ENCODE measurements around the gene SNX33.

DNA sequence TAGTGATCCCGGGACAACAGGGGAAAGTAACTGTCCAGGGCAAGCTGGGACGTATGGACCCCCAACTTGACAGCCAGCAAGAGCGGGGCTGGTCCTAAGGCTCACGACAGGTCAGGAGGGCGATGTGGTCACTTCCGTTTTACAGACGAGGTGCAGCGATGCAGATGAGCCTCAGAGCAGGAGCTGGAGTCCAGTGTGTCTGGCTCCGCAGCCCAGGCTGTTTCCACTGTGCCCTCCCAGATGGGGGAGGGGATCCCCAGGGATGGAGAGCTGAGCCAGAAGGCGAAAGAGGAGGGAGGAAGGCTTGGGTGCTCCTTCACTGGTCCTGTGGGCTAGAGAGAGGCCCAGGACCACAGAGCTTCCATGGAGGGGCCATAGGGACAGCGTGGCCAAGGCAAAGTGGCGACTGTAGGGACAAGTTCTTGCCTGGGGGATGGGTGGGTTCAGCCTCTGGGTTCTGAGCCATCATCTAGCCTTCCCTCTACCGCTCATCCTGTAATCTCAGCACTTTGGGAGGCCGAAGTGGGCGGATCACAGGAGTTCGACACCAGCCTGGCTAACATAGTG is 5.7 kb downstream of the SNX33 start:
- TF ChIP-seq, protein P1, sequence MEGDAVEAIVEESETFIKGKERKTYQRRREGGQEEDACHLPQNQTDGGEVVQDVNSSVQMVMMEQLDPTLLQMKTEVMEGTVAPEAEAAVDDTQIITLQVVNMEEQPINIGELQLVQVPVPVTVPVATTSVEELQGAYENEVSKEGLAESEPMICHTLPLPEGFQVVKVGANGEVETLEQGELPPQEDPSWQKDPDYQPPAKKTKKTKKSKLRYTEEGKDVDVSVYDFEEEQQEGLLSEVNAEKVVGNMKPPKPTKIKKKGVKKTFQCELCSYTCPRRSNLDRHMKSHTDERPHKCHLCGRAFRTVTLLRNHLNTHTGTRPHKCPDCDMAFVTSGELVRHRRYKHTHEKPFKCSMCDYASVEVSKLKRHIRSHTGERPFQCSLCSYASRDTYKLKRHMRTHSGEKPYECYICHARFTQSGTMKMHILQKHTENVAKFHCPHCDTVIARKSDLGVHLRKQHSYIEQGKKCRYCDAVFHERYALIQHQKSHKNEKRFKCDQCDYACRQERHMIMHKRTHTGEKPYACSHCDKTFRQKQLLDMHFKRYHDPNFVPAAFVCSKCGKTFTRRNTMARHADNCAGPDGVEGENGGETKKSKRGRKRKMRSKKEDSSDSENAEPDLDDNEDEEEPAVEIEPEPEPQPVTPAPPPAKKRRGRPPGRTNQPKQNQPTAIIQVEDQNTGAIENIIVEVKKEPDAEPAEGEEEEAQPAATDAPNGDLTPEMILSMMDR (conservative IDR thresholded peaks at IDR 0.05; ENCODE audit: low read length), result no peak
- no peak for TF ChIP-seq EZH2phosphoT487 (IDR thresholded peaks at IDR 0.05; ENCODE audit: borderline replicate concordance)

All from Loucy (cell line).